Measurements from ENCODE around the gene ANKMY1. TPM values are rescaled to one million over a fixed set of nuclear protein-coding genes. Genes with fewer than 3 reads are reported as not detected.

ANKMY1 gene
- total and polyA plus RNA-seq, 2 of the 13 experiments (the other 11 are each of a cell fraction or from before 2014, with no cell fraction given), result 11.7 to 18.8 TPM

DNA sequence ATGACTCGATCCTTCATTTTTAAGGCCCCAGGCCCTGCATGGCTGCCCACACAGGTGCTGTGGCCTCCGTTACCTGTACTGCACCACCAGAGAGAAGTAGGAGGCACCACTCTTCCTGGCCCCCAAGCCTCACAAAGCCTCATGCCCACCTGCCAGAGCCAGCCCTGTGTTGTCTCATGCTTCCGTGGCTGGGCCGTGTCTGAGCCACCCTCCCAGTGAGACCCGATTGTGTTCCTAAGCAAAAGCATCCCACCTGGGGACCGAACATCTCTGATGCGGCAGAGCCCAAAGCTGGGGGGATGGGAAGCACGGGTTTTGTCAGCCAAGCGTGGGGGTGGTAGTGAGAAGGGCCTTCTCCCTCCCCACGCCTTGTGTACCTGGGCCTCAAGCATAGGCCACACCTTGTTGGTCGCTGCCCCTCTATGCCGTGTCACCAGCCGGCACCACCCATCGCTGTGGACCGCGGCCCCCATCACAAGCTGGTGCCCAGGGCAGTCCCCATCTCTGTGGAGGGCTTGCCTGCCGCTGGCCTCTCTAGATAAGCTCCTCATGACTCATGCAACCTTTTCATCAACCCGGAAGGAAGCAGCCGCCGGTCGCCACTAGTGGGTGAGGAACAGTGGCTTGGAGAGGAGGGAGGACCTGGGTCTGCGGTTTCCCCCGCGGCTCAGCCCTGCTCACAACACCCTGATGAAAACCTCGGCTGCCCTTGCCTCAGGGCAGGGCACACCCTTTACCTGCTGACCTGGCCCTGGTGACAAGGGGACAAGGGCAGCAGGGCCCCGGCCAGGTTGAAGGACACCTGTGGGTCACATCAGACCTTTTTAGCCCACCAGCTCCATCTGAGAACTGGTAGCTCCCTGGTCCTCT is 7.8 kb upstream of the ANKMY1 start (continued):
- TF ChIP-seq, protein P1, sequence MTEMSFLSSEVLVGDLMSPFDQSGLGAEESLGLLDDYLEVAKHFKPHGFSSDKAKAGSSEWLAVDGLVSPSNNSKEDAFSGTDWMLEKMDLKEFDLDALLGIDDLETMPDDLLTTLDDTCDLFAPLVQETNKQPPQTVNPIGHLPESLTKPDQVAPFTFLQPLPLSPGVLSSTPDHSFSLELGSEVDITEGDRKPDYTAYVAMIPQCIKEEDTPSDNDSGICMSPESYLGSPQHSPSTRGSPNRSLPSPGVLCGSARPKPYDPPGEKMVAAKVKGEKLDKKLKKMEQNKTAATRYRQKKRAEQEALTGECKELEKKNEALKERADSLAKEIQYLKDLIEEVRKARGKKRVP (CRISPR knock-in tag; IDR thresholded peaks at IDR 0.05), result peak in 1 of 2 experiments; percentile 97; a peak in 2 of 4 replicates
- TF ChIP-seq SCMH1 (CRISPR knock-in tag; IDR thresholded peaks at IDR 0.05; ENCODE audit: borderline replicate concordance) (no peak), TBP (CRISPR knock-in tag; IDR thresholded peaks at IDR 0.05) (no peak), TCF12 (IDR thresholded peaks at IDR 0.05) (no peak), TCF12 (CRISPR knock-in tag; IDR thresholded peaks at IDR 0.05) (no peak), ZNF629 (CRISPR knock-in tag; conservative IDR thresholded peaks at IDR 0.05) (no peak), GLI4 (CRISPR knock-in tag; IDR thresholded peaks at IDR 0.05; ENCODE audit: borderline replicate concordance) (no peak; the same call in 1 of the 2 replicates), FOXA1 (IDR thresholded peaks at IDR 0.05) (no peak), FOXA1 (CRISPR knock-in tag; IDR thresholded peaks at IDR 0.05) (peak; percentile 50), ZNF256 (CRISPR knock-in tag; conservative IDR thresholded peaks at IDR 0.05) (no peak), ZNF883 (CRISPR knock-in tag; IDR thresholded peaks at IDR 0.05; ENCODE audit: not compliant biosample characterization) (no peak), CEBPG (CRISPR knock-in tag; IDR thresholded peaks at IDR 0.05) (peak; percentile 68; the same call in 1 of the 2 replicates), TRIM24 (CRISPR knock-in tag; IDR thresholded peaks at IDR 0.05) (no peak), ZNF768 (CRISPR knock-in tag; IDR thresholded peaks at IDR 0.05) (0 out of 2 replicates have a peak, but pooled peaks have one; percentile 10), MIXL1 (CRISPR knock-in tag; IDR thresholded peaks at IDR 0.05) (no peak), ZNF12 (CRISPR knock-in tag; IDR thresholded peaks at IDR 0.05) (no peak; the same call in 1 of the 2 replicates), ZNF879 (CRISPR knock-in tag; IDR thresholded peaks at IDR 0.05) (no peak), ZZZ3 (CRISPR knock-in tag; IDR thresholded peaks at IDR 0.05; ENCODE audit: borderline replicate concordance) (0 out of 2 replicates have a peak, but pooled peaks have one; percentile 25), NFYB (CRISPR knock-in tag; IDR thresholded peaks at IDR 0.05) (0 out of 2 replicates have a peak, but pooled peaks have one; percentile 5), SIX1 (CRISPR knock-in tag; IDR thresholded peaks at IDR 0.05; ENCODE audit: borderline replicate concordance) (peak; percentile 14; the same call in 1 of the 2 replicates), ZSCAN9 (CRISPR knock-in tag; IDR thresholded peaks at IDR 0.05; ENCODE audit: borderline replicate concordance) (peak; percentile 86; the same call in 1 of the 2 replicates), KAT7 (CRISPR knock-in tag; IDR thresholded peaks at IDR 0.05; ENCODE audit: borderline replicate concordance) (peak; percentile 85; the same call in 1 of the 2 replicates)
- TF ChIP-seq, protein P2, sequence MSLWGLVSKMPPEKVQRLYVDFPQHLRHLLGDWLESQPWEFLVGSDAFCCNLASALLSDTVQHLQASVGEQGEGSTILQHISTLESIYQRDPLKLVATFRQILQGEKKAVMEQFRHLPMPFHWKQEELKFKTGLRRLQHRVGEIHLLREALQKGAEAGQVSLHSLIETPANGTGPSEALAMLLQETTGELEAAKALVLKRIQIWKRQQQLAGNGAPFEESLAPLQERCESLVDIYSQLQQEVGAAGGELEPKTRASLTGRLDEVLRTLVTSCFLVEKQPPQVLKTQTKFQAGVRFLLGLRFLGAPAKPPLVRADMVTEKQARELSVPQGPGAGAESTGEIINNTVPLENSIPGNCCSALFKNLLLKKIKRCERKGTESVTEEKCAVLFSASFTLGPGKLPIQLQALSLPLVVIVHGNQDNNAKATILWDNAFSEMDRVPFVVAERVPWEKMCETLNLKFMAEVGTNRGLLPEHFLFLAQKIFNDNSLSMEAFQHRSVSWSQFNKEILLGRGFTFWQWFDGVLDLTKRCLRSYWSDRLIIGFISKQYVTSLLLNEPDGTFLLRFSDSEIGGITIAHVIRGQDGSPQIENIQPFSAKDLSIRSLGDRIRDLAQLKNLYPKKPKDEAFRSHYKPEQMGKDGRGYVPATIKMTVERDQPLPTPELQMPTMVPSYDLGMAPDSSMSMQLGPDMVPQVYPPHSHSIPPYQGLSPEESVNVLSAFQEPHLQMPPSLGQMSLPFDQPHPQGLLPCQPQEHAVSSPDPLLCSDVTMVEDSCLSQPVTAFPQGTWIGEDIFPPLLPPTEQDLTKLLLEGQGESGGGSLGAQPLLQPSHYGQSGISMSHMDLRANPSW (CRISPR knock-in tag; IDR thresholded peaks at IDR 0.05; ENCODE audit: borderline replicate concordance), result no peak
- TF ChIP-seq, protein P3, sequence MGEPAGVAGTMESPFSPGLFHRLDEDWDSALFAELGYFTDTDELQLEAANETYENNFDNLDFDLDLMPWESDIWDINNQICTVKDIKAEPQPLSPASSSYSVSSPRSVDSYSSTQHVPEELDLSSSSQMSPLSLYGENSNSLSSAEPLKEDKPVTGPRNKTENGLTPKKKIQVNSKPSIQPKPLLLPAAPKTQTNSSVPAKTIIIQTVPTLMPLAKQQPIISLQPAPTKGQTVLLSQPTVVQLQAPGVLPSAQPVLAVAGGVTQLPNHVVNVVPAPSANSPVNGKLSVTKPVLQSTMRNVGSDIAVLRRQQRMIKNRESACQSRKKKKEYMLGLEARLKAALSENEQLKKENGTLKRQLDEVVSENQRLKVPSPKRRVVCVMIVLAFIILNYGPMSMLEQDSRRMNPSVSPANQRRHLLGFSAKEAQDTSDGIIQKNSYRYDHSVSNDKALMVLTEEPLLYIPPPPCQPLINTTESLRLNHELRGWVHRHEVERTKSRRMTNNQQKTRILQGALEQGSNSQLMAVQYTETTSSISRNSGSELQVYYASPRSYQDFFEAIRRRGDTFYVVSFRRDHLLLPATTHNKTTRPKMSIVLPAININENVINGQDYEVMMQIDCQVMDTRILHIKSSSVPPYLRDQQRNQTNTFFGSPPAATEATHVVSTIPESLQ (CRISPR knock-in tag; conservative IDR thresholded peaks at IDR 0.05), result no peak

Data from HepG2 (cell line).